ENCODE data around the gene OR7G1. TPM values are rescaled to one million over a fixed set of nuclear protein-coding genes. Genes with fewer than 3 reads are reported as not detected.

OR7G1 gene
- total RNA-seq, 1 experiment from 2014 or later, result not detected

DNA sequence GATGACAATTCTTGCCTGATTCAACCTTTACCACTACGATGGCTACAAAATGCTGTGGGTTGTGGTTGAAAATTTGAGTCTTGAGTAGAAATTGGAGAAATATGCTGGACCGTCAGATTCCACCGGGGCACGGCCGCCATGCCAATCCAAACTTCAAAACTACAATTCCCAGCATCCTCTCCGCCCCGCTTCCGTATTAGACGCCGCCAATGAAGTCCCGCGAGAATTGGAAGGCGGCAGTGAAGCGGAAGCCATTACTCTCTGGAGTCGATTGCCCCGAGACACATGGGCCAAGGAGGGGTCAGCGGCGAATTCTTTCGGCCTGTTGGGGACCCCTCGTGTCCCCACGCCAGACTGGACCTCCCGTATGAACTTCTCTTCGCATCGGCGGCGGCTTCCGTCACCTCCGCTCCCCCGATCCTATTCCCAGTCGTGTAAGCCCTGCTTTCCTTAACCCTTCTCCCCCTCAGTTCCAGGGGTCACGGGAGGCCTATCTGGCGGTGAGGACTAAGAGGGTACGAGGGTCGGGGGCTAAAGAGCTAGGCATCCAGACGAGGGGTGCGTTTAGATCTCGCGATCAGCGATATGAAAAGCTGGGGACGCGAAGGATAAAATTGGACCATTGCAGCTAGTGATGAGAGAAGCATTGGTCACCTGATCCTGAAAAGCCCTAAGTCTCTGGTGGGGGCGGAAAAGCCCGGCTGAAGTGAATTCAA, 24.8 kb upstream of the OR7G1 start, which contains the start of gene ZNF317:
Gene ZNF317 (plus strand): TSS at position 239 of the 716 bp plus-strand sequence. CDS start 15,620 bp downstream, outside the sequence.
- Histone ChIP-seq H3K18ac (ENCODE audit: insufficient read length, low read depth, low read length) (peak within 1 kb of the TSS; percentile 98), H2AK5ac (ENCODE audit: insufficient read length, low read length) (no peak within 1 kb of the TSS), H3K9me3 (ENCODE audit: control insufficient read depth, low read depth, low read length) (no peaks in the 10 kb centered on the region), H3K4me1 (ENCODE audit: insufficient read depth, low read length) (no peaks in the 10 kb centered on the region), H3K27me3 (ENCODE audit: insufficient read depth, low read length) (no peaks in the 10 kb centered on the region), H2BK15ac (ENCODE audit: low read depth, low read length) (no peak within 1 kb of the TSS; the same call in 1 of the 2 replicates), H3K23me2 (ENCODE audit: insufficient read length, low read depth, low read length, poor library complexity, severe bottlenecking) (peaks cover 5% of the 10 kb centered on the region), H4K5ac (ENCODE audit: insufficient read length, low read depth, low read length) (peak within 1 kb of the TSS; percentile 97), H3K4ac (ENCODE audit: low read depth, low read length) (peak within 1 kb of the TSS; percentile 96; the same call in 1 of the 2 replicates), H3K79me2 (ENCODE audit: insufficient read depth, low read length) (peaks cover 36% of the 10 kb centered on the region), H3T11ph (ENCODE audit: low read length) (peak within 1 kb of the TSS; percentile 83), H2BK20ac (ENCODE audit: low read depth, low read length, poor library complexity, severe bottlenecking) (no peak within 1 kb of the TSS), H4K8ac (replicated peaks; ENCODE audit: insufficient read length, low read depth, low read length) (no peak within 1 kb of the TSS), H3K27ac (ENCODE audit: insufficient read length, low read depth, low read length) (no peak within 1 kb of the TSS), H4K20me1 (ENCODE audit: control insufficient read depth, insufficient read depth, insufficient read length) (no peaks in the 10 kb centered on the region), H3K56ac (ENCODE audit: insufficient read length, low read depth, low read length) (peak within 1 kb of the TSS; percentile 84), H3K9ac (ENCODE audit: extremely low read depth, insufficient read length, low read length) (peak within 1 kb of the TSS; percentile 99), H2BK12ac (ENCODE audit: insufficient read length, low read depth, low read length) (peak within 1 kb of the TSS; percentile 64), H3K4me2 (ENCODE audit: insufficient read depth, insufficient read length, low read length) (peak within 1 kb of the TSS; percentile 99), H2AFZ (ENCODE audit: low read length) (peak within 1 kb of the TSS; percentile 100), H3K79me1 (ENCODE audit: insufficient read depth, low read depth, low read length, poor library complexity, severe bottlenecking) (peaks cover 3% of the 10 kb centered on the region), H2BK120ac (ENCODE audit: low read depth, low read length, poor library complexity, severe bottlenecking) (peak within 1 kb of the TSS; percentile 74), H3K23ac (ENCODE audit: insufficient read length, low read depth, low read length) (no peak within 1 kb of the TSS), H3K14ac (ENCODE audit: insufficient read depth, low read length) (peak within 1 kb of the TSS; percentile 97), H4K91ac (ENCODE audit: insufficient read length, low read depth, low read length) (peak within 1 kb of the TSS; percentile 92), H2BK5ac (ENCODE audit: insufficient read length, low read length) (peak within 1 kb of the TSS; percentile 83)
- peaks cover 2% of the 10 kb centered on the region; the same call in 1 of the 2 replicates for H3K27me3 Mint-ChIP-seq (ENCODE audit: low read depth)
- peak within 1 kb of the TSS; percentile 98 for H3K4me3 Mint-ChIP-seq
- peaks cover 15 to 26% of the 10 kb centered on the region in 2 experiments for H3K4me1 Mint-ChIP-seq
- TF ChIP-seq, protein P1, sequence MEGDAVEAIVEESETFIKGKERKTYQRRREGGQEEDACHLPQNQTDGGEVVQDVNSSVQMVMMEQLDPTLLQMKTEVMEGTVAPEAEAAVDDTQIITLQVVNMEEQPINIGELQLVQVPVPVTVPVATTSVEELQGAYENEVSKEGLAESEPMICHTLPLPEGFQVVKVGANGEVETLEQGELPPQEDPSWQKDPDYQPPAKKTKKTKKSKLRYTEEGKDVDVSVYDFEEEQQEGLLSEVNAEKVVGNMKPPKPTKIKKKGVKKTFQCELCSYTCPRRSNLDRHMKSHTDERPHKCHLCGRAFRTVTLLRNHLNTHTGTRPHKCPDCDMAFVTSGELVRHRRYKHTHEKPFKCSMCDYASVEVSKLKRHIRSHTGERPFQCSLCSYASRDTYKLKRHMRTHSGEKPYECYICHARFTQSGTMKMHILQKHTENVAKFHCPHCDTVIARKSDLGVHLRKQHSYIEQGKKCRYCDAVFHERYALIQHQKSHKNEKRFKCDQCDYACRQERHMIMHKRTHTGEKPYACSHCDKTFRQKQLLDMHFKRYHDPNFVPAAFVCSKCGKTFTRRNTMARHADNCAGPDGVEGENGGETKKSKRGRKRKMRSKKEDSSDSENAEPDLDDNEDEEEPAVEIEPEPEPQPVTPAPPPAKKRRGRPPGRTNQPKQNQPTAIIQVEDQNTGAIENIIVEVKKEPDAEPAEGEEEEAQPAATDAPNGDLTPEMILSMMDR (conservative IDR thresholded peaks at IDR 0.05), result no peak
- DNase-seq, result peak; percentile 91
- peaks cover 25 to 44% of the 10 kb centered on the region in 2 experiments for H3K9me3 Mint-ChIP-seq
- WGBS (ENCODE audit: extremely low coverage, insufficient read length, low lambda C conversion rate), result no CpG with 5 or more reads among the region's 43 CpGs
- peaks cover 33 to 42% (median 42%) of the 10 kb centered on the region in 3 experiments for H3K36me3 Mint-ChIP-seq (ENCODE audit: insufficient read depth in 1 of 3, low read depth in 3 of 3)
- H3K27ac Mint-ChIP-seq, result peak within 1 kb of the TSS; percentile 99 to 100 (median 100)
